K562 (cell line): ENCODE data around the gene SQOR. TPM values are rescaled to one million over a fixed set of nuclear protein-coding genes. Genes with fewer than 3 reads are reported as not detected.

ENCODE experiments used
- ATAC-seq: fragments of 200-7000 bp; cut with Tn5 transposase; 3 replicates; pipeline ENCODE4 v1.9.1; 2020; ENCODE audit warnings: moderate library complexity
- BruUV-seq: library from RNA; stranded (reverse); fragments of 400-500 nt; replicated peaks from 2 replicates; lab custom pipeline; 2021; lab: Mats Ljungman, UMichigan
- CTCF ChIA-PET: fragments of 300-600 bp; formaldehyde crosslinking; extraction: SDS; loops from one replicate; lab custom pipeline; 2021; ENCODE audit warnings: low intra/inter-chr PET ratio; lab: Yijun Ruan, JAX
- POLR2A ChIA-PET: fragments of 300-600, 350-650 bp; sonication (Branson Sonifier 250); formaldehyde crosslinking; extraction: SDS; loops from one replicate; lab custom pipeline; 2021; ENCODE audit warnings: antibody characterized with exemption, inconsistent platforms; lab: Yijun Ruan, JAX
- DNase-seq, 4 experiments: peaks; one replicate each; pipeline versions ENCODE4 v3.0.0 to v3.0.0-alpha.2; 2011 to 2018; ENCODE audit warnings: low spot score in 3 of 4, mixed read lengths in 3 of 4; ENCODE audit errors: extremely low read depth in 1 of 4
- FAIRE-seq: peaks from 2 replicates; lab custom pipeline; 2011; peaks lifted over from hg19 to GRCh38; lab: Jason Lieb, UNC
- H2AFZ ChIP-seq: 2 replicates; pipeline ENCODE4 v1.6.0; 2011; ENCODE audit warnings: low read depth, low read length, control low read depth, inconsistent platforms
- H3K27ac ChIP-seq: fragments of 200-600 bp; 3 replicates; pipeline ENCODE4 v1.8.0; 2011; ENCODE audit warnings: low read depth, mild to moderate bottlenecking, control low read depth, inconsistent platforms, low read length, moderate library complexity, mixed read lengths; ENCODE audit errors: extremely low read depth
- H3K27me3 ChIP-seq, 2 experiments: fragments of 300-600 bp in 1 of 2; 2 replicates in 1 of 2; 3 replicates in 1 of 2; pipeline versions ENCODE4 v1.6.0 to v1.8.0; 2011; ENCODE audit warnings: inconsistent platforms in 2 of 2, low read length in 2 of 2, mild to moderate bottlenecking in 1 of 2, mixed read lengths in 1 of 2, moderate library complexity in 1 of 2; ENCODE audit not compliant: control insufficient read depth in 2 of 2, insufficient read depth in 2 of 2
- H3K36me3 ChIP-seq: fragments of 300-600 bp; 3 replicates; pipeline ENCODE4 v1.8.0; 2011; ENCODE audit warnings: mild to moderate bottlenecking, low read length, inconsistent platforms; ENCODE audit not compliant: control insufficient read depth, insufficient read depth
- H3K4me1 ChIP-seq, 2 experiments: fragments of 200-600 bp in 1 of 2; replicated peaks in 1 of 2; 2 replicates in 1 of 2; 3 replicates in 1 of 2; pipeline versions ENCODE4 v1.5.1 to v1.8.0; 2011; ENCODE audit warnings: inconsistent platforms in 2 of 2, low read length in 2 of 2, mild to moderate bottlenecking in 1 of 2, mixed read lengths in 1 of 2, moderate library complexity in 1 of 2; ENCODE audit not compliant: control insufficient read depth in 2 of 2, insufficient read depth in 2 of 2
- H3K4me2 ChIP-seq: 2 replicates; pipeline ENCODE4 v1.6.1; 2011; ENCODE audit warnings: low read length, control low read depth, inconsistent platforms, mixed read lengths; ENCODE audit not compliant: insufficient read depth
- H3K4me3 ChIP-seq: fragments of 200-600 bp; sonication (generic), shearing (Covaris generic); 2 replicates; pipeline ENCODE4 v1.5.1; 2016; ENCODE audit warnings: control low read depth, inconsistent platforms
- H3K79me2 ChIP-seq: fragments of 200-600 bp; 3 replicates; pipeline ENCODE4 v1.8.0; 2011; ENCODE audit warnings: low read length, inconsistent platforms; ENCODE audit not compliant: control insufficient read depth, insufficient read depth
- H3K9ac ChIP-seq, 2 experiments: 2 replicates each; pipeline versions ENCODE4 v1.6.0 to v1.6.1; 2011; ENCODE audit warnings: low read depth in 2 of 2, low read length in 2 of 2, control low read depth in 1 of 2, inconsistent platforms in 1 of 2, mild to moderate bottlenecking in 1 of 2, mixed read lengths in 1 of 2; ENCODE audit not compliant: insufficient read depth in 1 of 2
- H3K9me1 ChIP-seq: one replicate; pipeline ENCODE4 v1.6.0; 2011; ENCODE audit warnings: inconsistent platforms, mild to moderate bottlenecking, low read length, moderate library complexity; ENCODE audit not compliant: control insufficient read depth, insufficient read depth
- H3K9me3 ChIP-seq: replicated peaks from 2 replicates; pipeline ENCODE4 v1.5.1; 2011; ENCODE audit warnings: low read depth, low read length, inconsistent platforms; ENCODE audit not compliant: control insufficient read depth, insufficient read depth
- H4K20me1 ChIP-seq: replicated peaks from 2 replicates; pipeline ENCODE4 v1.6.1; 2011; ENCODE audit warnings: low read length, inconsistent platforms, mixed read lengths; ENCODE audit not compliant: control insufficient read depth, insufficient read depth
- FOXM1 ChIP-seq, 2 experiments: fragments of 450-650 bp in 1 of 2; sonication (generic) in 1 of 2; formaldehyde crosslinking in 1 of 2; IDR thresholded peaks; 2 replicates each; pipeline versions ENCODE4 v1.6.1 to v1.9.0; 2017 to 2022; ENCODE audit warnings: low read depth in 2 of 2, mild to moderate bottlenecking in 2 of 2, missing genetic modification reagents in 1 of 2, moderate library complexity in 1 of 2
- RAD21 ChIP-seq, 2 experiments: fragments of 250-450 bp in 1 of 2; fragments of 450-650 bp in 1 of 2; sonication (Bioruptor Pico) in 1 of 2; formaldehyde crosslinking in 1 of 2; IDR thresholded peaks in 1 of 2; conservative IDR thresholded peaks in 1 of 2; 2 replicates each; pipeline versions ENCODE4 v1.4.0 to v1.8.0; 2020 to 2022; ENCODE audit warnings: mild to moderate bottlenecking in 2 of 2, moderate library complexity in 1 of 2
- SPI1 ChIP-seq: IDR thresholded peaks from 2 replicates; pipeline ENCODE4 v1.6.1; 2011; ENCODE audit warnings: low read depth, low read length, control low read depth, borderline replicate concordance
- TRIM24 ChIP-seq, 2 experiments: fragments of 450-650 bp; IDR thresholded peaks; 2 replicates each; pipeline ENCODE4 v1.6.1; 2016
- ZFPM2 ChIP-seq: fragments of 250-450 bp; sonication (Bioruptor Pico); IDR thresholded peaks from 2 replicates; pipeline ENCODE4 v1.5.1; 2022; ENCODE audit warnings: mild to moderate bottlenecking
- WGBS: fragments of 100-300 bp; shearing (Covaris generic); methylation state at CpG from one replicate; pipeline ENCODE4 v1.1.6; 2016; ENCODE audit warnings: low coverage, mixed read lengths; ENCODE audit not compliant: insufficient coverage; ENCODE audit errors: missing lambda C conversion rate; 5-methylcytosine and 5-hydroxymethylcytosine counted together
- in situ Hi-C: fragments of 300-500 bp; cut with MboI; formaldehyde crosslinking; loops from 4 replicates; pipeline ENCODE4 v1.15.0; 2018; ENCODE audit warnings: inconsistent platforms, mixed read lengths
- intact Hi-C: fragments of 100-400 bp; cut with micrococcal nuclease; formaldehyde crosslinking; loops from 2 replicates; pipeline ENCODE4 v1.14.2; 2022
- polyA plus RNA-seq, 8 experiments: library from polyadenylated mRNA; depleted of rRNA in 4 of 8; stranded (reverse) in 5 of 8; unstranded in 3 of 8; fragments of >200 nt; fragmentation: Nextera tagmentation in 2 of 8; fragmentation: Illumina TruSeq in 1 of 8; extraction: Ambion mirVana in 2 of 8; extraction: Trizol in 1 of 8; gene quantifications; 2 replicates each; pipeline versions ENCODE4 v1.2.1 to v1.2.3, GENCODE V29; 2011 to 2014; ENCODE audit warnings: inconsistent platforms in 1 of 8, missing spikeins in 1 of 8
- total RNA-seq, 7 experiments: library from RNA; depleted of rRNA in 6 of 7; stranded (reverse); fragments of >200 nt in 6 of 7; fragmentation: Illumina TruSeq in 2 of 7; extraction: Trizol in 2 of 7; gene quantifications; 2 replicates each; pipeline versions ENCODE4 v1.2.1 to v1.2.3, GENCODE V29; 2011 to 2021; ENCODE audit warnings: low replicate concordance in 1 of 7
- TF ChIP-seq, protein P1 (sequence below), 3 experiments: IDR thresholded peaks in 2 of 3; conservative IDR thresholded peaks in 1 of 3; 2 replicates each; pipeline ENCODE4 v1.5.1; 2011 to 2012; ENCODE audit warnings: low read length in 3 of 3, mild to moderate bottlenecking in 3 of 3, control low read depth in 2 of 3, improper control_type of control experiment in 1 of 3, inconsistent platforms in 1 of 3, low read depth in 1 of 3, mixed read lengths in 1 of 3, moderate library complexity in 1 of 3; ENCODE audit not compliant: insufficient read depth in 2 of 3

SQOR gene
- total and polyA plus RNA-seq, 9 of the 15 experiments (the other 6 are each of a cell fraction or from before 2014, with no cell fraction given), result 0.32 to 1.6 (median 1.1) TPM

DNA sequence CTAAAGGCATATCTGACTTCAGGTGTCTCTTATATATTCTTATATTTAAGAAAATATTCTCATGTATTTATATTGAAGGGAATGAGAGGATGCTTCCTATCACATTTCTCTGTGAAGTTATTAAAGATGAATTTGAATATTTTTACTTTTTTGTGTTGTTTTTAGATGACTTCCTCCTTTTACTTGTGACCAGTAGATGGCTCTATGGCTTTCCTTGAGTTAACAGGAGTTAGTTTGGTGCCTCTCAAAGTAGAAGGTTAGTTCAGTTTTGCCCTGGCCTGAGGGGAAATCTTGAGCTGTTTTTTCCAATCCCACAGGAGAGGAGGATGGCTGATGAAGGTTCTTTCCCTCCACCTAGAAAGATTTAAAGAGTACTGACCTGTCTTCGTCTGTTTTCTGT lies 80.7 kb downstream of the SQOR start:
- ATAC-seq (no peak), FAIRE-seq (peak; percentile 6), DNase-seq (no peak)
- Histone ChIP-seq H3K9ac (no peak overlapping the region), H2AFZ (no peak overlapping the region), H3K36me3 (no peaks in the 10 kb centered on the region), H3K27ac (no peak overlapping the region), H3K9me3 (no peaks in the 10 kb centered on the region), H3K9me1 (no peaks in the 10 kb centered on the region), H3K4me1 (peaks cover 0 to 8% of the 10 kb centered on the region in 2 experiments; a peak in 3 of 5 replicates), H3K79me2 (no peaks in the 10 kb centered on the region), H3K4me3 (no peak overlapping the region), H3K27me3 (no peaks in the 10 kb centered on the region), H3K4me2 (no peak overlapping the region), H4K20me1 (no peaks in the 10 kb centered on the region)
- ChIA-PET CTCF (interaction anchor here (0.6 kb wide), 1 partner anchor 89 kb away, joined by 3 read pairs; no protein-coding TSS in a partner anchor), POLR2A (no interaction called here)
- 0% methylated on average over 1 of the region's 1 CpG for WGBS
- TF ChIP-seq RAD21 (CRISPR knock-in tag; conservative IDR thresholded peaks at IDR 0.05 in 1 of 2, IDR thresholded peaks at IDR 0.05 in 1 of 2) (peak in 1 of 2 experiments; percentile 29; a peak in 1 of 4 replicates), FOXM1 (IDR thresholded peaks at IDR 0.05; ENCODE audit: low read depth) (no peak), FOXM1 (CRISPR knock-in tag; IDR thresholded peaks at IDR 0.05; ENCODE audit: low read depth) (no peak), ZFPM2 (CRISPR knock-in tag) (no peak), TRIM24 (IDR thresholded peaks at IDR 0.05) (no peak), SPI1 (0 out of 2 replicates have a peak, but pooled peaks have one; percentile 28)
- TF ChIP-seq, protein P1, sequence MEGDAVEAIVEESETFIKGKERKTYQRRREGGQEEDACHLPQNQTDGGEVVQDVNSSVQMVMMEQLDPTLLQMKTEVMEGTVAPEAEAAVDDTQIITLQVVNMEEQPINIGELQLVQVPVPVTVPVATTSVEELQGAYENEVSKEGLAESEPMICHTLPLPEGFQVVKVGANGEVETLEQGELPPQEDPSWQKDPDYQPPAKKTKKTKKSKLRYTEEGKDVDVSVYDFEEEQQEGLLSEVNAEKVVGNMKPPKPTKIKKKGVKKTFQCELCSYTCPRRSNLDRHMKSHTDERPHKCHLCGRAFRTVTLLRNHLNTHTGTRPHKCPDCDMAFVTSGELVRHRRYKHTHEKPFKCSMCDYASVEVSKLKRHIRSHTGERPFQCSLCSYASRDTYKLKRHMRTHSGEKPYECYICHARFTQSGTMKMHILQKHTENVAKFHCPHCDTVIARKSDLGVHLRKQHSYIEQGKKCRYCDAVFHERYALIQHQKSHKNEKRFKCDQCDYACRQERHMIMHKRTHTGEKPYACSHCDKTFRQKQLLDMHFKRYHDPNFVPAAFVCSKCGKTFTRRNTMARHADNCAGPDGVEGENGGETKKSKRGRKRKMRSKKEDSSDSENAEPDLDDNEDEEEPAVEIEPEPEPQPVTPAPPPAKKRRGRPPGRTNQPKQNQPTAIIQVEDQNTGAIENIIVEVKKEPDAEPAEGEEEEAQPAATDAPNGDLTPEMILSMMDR (IDR thresholded peaks at IDR 0.05 in 2 of 3, conservative IDR thresholded peaks at IDR 0.05 in 1 of 3; ENCODE audit: insufficient read depth in 2 of 3, low read depth in 1 of 3, low read length in 3 of 3), result peak in 2 of 3 experiments; percentile 11 to 34; a peak in 3 of 6 replicates
- BruUV-seq, result no TSS peak
- in situ Hi-C loops (no loop called here), intact Hi-C loops (loop anchor here (10.0 kb wide), 1 partner anchor 1479 kb away; no protein-coding TSS in a partner anchor)
